ENCODE measurements around the gene KRTAP10-9.
"Not testable (repeated sequence)": the region's sequence is repeated elsewhere in the genome, so short reads cannot be mapped to it uniquely, and the experiment has no call there.

KRTAP10-9 gene

GRCh38 chr21:44596068-44596725 lies 30.7 kb upstream of the KRTAP10-9 start:
- no peak for DNase-seq

GRCh38 chr21:44598061-44598460 lies 28.8 kb upstream of the KRTAP10-9 start:
- no peak for DNase-seq

GRCh38 chr21:44599264-44600029 lies 27.4 kb upstream of the KRTAP10-9 start:
- no peak for DNase-seq

- DNase-seq = not testable (repeated sequence)
Measured at GRCh38 chr21:44600118-44600978, 26.5 kb upstream of the KRTAP10-9 start, which contains the start of gene KRTAP10-7. TSS of gene KRTAP10-7 (plus strand) at chr21:44600597. CDS start at chr21:44600622, 25 bp downstream.

- not testable (repeated sequence) for DNase-seq
Measured at GRCh38 chr21:44601091-44601490, 25.8 kb upstream of the KRTAP10-9 start.

GRCh38 chr21:44601596-44602462 lies 25.1 kb upstream of the KRTAP10-9 start:
- no peak for DNase-seq

GRCh38 chr21:44602463-44602850 lies 24.4 kb upstream of the KRTAP10-9 start:
- no peak for DNase-seq

- no peak for DNase-seq
Measured at GRCh38 chr21:44603109-44603875, 23.6 kb upstream of the KRTAP10-9 start.

- DNase-seq = no peak
Measured at GRCh38 chr21:44603911-44604310, 23.0 kb upstream of the KRTAP10-9 start.

- no peak for DNase-seq
Measured at GRCh38 chr21:44606495-44606894, 20.4 kb upstream of the KRTAP10-9 start.

GRCh38 chr21:44609193-44609592 lies 17.7 kb upstream of the KRTAP10-9 start:
- no peak for DNase-seq

- not testable (repeated sequence) for DNase-seq
Measured at GRCh38 chr21:44610157-44610843, 16.6 kb upstream of the KRTAP10-9 start.

GRCh38 chr21:44611551-44611950 lies 15.3 kb upstream of the KRTAP10-9 start:
- no peak for DNase-seq

- no peak for DNase-seq
Measured at GRCh38 chr21:44612029-44612486, 14.8 kb upstream of the KRTAP10-9 start, which contains the start of gene KRTAP10-8. TSS of gene KRTAP10-8 (plus strand) at chr21:44612079. CDS start at chr21:44612101, 22 bp downstream.

- DNase-seq = no peak
Measured at GRCh38 chr21:44612669-44613229, 14.1 kb upstream of the KRTAP10-9 start.

- no peak for DNase-seq
Measured at GRCh38 chr21:44613386-44614155, 13.3 kb upstream of the KRTAP10-9 start.

- no peak for DNase-seq
Measured at GRCh38 chr21:44614161-44614631, 12.7 kb upstream of the KRTAP10-9 start.

GRCh38 chr21:44614961-44615391 lies 11.9 kb upstream of the KRTAP10-9 start:
- DNase-seq = no peak

- no peak for DNase-seq
Measured at GRCh38 chr21:44615466-44615865, 11.4 kb upstream of the KRTAP10-9 start.

Data from T-helper 1 cell (primary cell).